Osteocyte (in vitro differentiated cells): ENCODE data around the gene TP53I11. TPM values are rescaled to one million over a fixed set of nuclear protein-coding genes. Genes with fewer than 3 reads are reported as not detected.
A peak's percentile ranks its signal among the peaks of the same experiment; 100 is the strongest.

ENCODE experiments used
- DNase-seq: peaks from one replicate; pipeline ENCODE4 v3.0.0; 2021; ENCODE audit warnings: mixed read lengths; ENCODE audit not compliant: unreplicated experiment; ENCODE audit errors: extremely low spot score
- H3K27ac Mint-ChIP-seq: one replicate; pipeline ENCODE4 v1.8.0; 2021; ENCODE audit warnings: mild to moderate bottlenecking, mixed read lengths; ENCODE audit not compliant: unreplicated experiment
- H3K27me3 Mint-ChIP-seq: one replicate; pipeline ENCODE4 v1.8.0; 2021; ENCODE audit warnings: mixed read lengths; ENCODE audit not compliant: unreplicated experiment
- H3K36me3 Mint-ChIP-seq: one replicate; pipeline ENCODE4 v1.8.0; 2021; ENCODE audit warnings: mixed read lengths; ENCODE audit not compliant: unreplicated experiment
- H3K4me1 Mint-ChIP-seq: one replicate; pipeline ENCODE4 v1.8.0; 2021; ENCODE audit warnings: mixed read lengths; ENCODE audit not compliant: unreplicated experiment
- H3K4me3 Mint-ChIP-seq: one replicate; pipeline ENCODE4 v1.8.0; 2021; ENCODE audit warnings: mild to moderate bottlenecking, moderate library complexity, mixed read lengths; ENCODE audit not compliant: unreplicated experiment
- H3K9me3 Mint-ChIP-seq: one replicate; pipeline ENCODE4 v1.8.0; 2021; ENCODE audit warnings: mixed read lengths; ENCODE audit not compliant: unreplicated experiment
- total RNA-seq: library from RNA; stranded (reverse); gene quantifications from 2 replicates; pipeline ENCODE4 v1.2.1, GENCODE V29; 2021
- TF ChIP-seq, protein P1 (sequence below): fragments of 200-600 bp; sonication (generic); IDR thresholded peaks from 2 replicates; pipeline ENCODE4 v1.5.0; 2021; ENCODE audit warnings: antibody characterized with exemption, mild to moderate bottlenecking, moderate library complexity

The TP53I11 gene
- total RNA-seq, 1 donor from 2014 or later = 159 TPM

- no peak overlapping the region for H3K4me3 Mint-ChIP-seq
- H3K9me3 Mint-ChIP-seq = no peaks in the 10 kb centered on the region
- no peaks in the 10 kb centered on the region for H3K36me3 Mint-ChIP-seq
- H3K4me1 Mint-ChIP-seq = peaks cover 3% of the 10 kb centered on the region
- H3K27ac Mint-ChIP-seq = no peak overlapping the region
- no peak for DNase-seq
- no peaks in the 10 kb centered on the region for H3K27me3 Mint-ChIP-seq
- TF ChIP-seq, protein P1, sequence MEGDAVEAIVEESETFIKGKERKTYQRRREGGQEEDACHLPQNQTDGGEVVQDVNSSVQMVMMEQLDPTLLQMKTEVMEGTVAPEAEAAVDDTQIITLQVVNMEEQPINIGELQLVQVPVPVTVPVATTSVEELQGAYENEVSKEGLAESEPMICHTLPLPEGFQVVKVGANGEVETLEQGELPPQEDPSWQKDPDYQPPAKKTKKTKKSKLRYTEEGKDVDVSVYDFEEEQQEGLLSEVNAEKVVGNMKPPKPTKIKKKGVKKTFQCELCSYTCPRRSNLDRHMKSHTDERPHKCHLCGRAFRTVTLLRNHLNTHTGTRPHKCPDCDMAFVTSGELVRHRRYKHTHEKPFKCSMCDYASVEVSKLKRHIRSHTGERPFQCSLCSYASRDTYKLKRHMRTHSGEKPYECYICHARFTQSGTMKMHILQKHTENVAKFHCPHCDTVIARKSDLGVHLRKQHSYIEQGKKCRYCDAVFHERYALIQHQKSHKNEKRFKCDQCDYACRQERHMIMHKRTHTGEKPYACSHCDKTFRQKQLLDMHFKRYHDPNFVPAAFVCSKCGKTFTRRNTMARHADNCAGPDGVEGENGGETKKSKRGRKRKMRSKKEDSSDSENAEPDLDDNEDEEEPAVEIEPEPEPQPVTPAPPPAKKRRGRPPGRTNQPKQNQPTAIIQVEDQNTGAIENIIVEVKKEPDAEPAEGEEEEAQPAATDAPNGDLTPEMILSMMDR = no peak
Observed at GRCh38 chr11:44914105-44914504, 36.6 kb downstream of the TP53I11 start.

DNA sequence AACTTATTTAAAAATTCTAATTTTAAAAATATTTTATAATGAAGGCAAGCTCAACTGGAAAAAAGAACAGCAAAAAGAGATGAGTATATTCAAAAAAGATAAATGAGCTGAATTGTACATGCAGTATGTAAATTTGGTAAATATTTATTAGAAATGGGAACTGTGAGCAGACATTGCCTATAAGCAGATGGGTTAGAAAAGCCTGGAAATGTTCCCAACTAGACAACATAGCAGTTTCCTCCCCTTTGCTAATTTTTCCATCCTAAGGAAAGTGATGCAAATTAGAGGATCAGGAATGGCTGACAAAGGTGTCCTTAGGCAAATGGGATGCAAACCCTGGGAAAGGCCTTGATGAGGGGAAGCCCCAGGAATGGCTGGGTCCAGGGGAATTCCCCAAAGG is 37.2 kb downstream of the TP53I11 start:
- TF ChIP-seq, protein P1 = no peak
- Mint-ChIP-seq H3K4me3 (no peak overlapping the region), H3K27ac (no peak overlapping the region), H3K9me3 (no peaks in the 10 kb centered on the region), H3K4me1 (peaks cover 3% of the 10 kb centered on the region), H3K36me3 (no peaks in the 10 kb centered on the region), H3K27me3 (no peaks in the 10 kb centered on the region)
- no peak for DNase-seq

DNA sequence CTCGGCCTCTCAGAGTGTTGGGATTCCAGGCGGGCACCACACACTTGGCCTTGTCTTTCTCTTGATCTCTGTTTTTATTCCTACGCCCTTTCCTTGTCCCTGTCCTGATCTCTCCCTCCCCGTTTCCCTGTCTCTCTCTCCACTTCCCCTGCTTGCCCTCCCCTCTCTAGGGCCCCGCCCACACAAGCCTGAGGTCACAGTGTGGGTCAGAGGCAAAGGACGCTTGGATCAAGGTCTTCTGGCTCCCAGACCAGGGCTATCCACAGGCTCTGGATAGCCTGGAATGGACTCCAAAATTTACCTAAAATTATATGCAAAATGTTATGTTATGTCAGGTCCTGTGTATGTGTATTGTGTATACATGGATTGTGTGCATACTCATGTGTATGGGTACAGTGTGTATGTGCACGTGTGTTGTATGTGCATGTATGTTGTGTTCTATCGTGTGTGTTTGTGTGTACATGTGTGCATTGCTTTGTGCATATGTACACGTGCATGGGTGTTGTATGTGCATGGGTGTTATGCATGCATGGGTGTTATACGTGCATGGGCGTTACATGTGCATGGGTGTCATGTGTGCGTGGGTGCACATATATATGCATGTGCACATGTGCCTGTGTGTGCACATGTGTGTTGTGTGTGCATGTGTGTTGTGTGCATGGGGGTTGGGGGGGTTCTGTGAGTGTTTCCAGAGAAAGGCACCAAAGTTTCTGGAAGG is 38.3 kb downstream of the TP53I11 start:
- no peak for DNase-seq
- TF ChIP-seq, protein P1 = no peak
- Mint-ChIP-seq H3K27me3 (no peaks in the 10 kb centered on the region), H3K27ac (no peak overlapping the region), H3K4me3 (no peak overlapping the region), H3K9me3 (no peaks in the 10 kb centered on the region), H3K4me1 (peaks cover 3% of the 10 kb centered on the region), H3K36me3 (no peaks in the 10 kb centered on the region)

DNA sequence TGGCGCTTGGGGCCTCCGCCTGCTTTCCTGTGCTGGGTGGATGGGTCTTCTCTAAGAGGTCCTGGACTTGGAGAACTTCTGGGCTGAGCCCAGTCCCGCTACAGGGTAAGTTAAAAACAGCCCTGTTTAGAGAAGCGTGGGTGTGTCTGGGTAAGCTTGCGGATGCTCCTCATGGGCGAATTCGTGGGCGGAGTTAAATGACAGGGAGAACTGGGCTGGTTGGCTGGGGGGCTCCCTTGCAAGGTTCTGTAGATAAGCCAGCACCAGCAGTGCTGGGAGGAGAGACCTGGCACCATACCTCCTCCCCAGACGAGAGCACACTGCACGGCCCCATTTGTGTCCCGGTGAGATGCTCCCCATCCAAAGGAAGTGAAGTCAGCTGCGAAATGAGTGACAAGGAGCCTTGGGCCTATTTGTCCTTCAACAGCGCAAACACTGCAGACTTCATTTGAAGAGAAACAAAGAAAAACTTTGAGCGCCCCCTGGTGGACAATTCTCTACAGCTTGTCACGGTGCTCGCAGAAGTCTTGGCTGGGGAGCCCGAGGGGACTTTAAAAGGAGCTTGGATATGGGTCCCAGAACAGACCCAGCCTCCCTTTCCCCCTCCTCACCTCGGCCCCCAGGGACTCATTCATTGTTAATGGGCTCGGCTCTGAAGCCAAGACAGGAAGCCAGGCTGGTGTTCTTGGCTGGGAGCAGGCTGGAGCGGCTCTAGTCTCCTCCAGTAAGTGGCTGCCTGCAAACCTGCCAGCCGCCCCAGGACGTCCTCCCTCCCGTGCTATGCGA is 39.5 kb downstream of the TP53I11 start:
- Mint-ChIP-seq H3K36me3 (no peaks in the 10 kb centered on the region), H3K9me3 (no peaks in the 10 kb centered on the region), H3K4me3 (no peak overlapping the region), H3K27me3 (no peaks in the 10 kb centered on the region), H3K27ac (no peak overlapping the region), H3K4me1 (peaks cover 3% of the 10 kb centered on the region)
- peak; percentile 93 for DNase-seq
- TF ChIP-seq, protein P1 = peak; percentile 89

- no peak for DNase-seq
- no peak overlapping the region for H3K27ac Mint-ChIP-seq
- no peaks in the 10 kb centered on the region for H3K27me3 Mint-ChIP-seq
- H3K4me1 Mint-ChIP-seq = peaks cover 3% of the 10 kb centered on the region
- TF ChIP-seq, protein P1 = no peak
- H3K4me3 Mint-ChIP-seq = no peak overlapping the region
- no peaks in the 10 kb centered on the region for H3K36me3 Mint-ChIP-seq
- H3K9me3 Mint-ChIP-seq = no peaks in the 10 kb centered on the region
Observed at GRCh38 chr11:44910591-44910990, 40.1 kb downstream of the TP53I11 start.
